Inflammatory macrophage treated with lipopolysaccharide for 1 hour (primary cell): ENCODE results near the gene MCAM.
A peak's percentile ranks its signal among the peaks of the same experiment; 100 is the strongest.

ENCODE experiments used
- DNase-seq, 2 donors: peaks; one replicate each; pipeline ENCODE4 v3.0.0-alpha.2; 2020 to 2022

Gene MCAM

DNA sequence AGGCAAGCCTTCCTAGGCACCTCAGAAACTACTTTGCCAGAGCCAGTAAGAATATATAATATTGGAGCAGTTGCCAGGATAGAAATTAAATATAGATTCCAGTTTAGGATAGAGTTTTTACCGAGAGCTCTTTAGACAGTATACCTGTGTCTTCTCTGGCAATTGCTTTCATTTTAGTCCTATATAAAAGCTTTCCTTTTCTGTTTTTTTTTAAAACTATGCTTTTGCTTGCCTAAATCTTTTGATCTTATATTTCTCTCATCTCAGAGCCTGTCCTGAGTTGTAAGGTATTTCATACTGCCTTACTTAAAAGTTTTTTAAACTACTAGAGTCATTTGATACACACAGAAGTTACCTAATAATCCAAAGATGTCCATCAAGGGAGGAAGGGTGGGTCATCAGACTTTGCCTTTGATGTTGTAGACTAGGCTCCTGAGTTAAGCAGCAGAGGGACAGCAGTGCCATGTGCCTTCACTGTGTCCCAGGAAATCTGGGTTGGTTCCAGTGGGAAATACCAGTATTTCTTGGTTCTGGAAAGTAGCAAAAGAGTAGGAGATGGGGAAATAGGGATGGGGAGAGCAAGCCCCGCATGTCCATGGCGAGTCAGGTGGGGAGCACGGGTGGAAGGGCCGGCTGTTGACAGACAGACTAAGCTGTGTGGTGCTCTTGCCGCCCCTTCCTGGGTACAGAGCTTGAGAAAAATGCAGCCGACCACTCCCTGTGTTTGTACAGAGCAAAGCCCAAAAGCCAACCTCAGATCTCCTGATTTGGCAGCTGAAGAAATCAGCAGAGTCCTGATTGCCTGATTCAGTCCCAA is 11.2 kb downstream of the MCAM start:
- peak; percentile 3 to 64 for DNase-seq

DNA sequence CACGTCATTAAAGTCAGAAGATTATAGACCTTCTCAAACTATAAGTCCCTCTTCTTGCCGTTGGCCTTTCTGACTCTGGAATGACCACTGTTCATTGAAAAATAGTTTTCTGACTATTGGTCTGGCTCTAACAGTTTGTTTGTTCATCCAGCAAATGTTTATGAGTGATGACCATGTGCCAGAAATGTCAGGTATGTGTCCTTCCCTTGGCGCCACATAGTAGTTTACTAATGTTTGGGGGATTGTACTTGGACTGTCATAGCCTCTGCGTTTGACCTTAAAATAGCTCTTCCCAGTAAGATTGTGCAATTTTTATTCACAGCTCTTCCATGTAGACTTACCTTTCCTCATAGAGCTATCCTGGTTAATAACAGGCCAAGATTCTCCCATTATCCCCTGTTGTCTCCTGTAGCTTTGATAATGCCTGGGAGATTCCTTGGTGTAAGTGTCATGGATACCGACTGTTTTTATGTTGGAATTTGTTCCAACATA is 13.7 kb downstream of the MCAM start:
- no peak for DNase-seq

DNA sequence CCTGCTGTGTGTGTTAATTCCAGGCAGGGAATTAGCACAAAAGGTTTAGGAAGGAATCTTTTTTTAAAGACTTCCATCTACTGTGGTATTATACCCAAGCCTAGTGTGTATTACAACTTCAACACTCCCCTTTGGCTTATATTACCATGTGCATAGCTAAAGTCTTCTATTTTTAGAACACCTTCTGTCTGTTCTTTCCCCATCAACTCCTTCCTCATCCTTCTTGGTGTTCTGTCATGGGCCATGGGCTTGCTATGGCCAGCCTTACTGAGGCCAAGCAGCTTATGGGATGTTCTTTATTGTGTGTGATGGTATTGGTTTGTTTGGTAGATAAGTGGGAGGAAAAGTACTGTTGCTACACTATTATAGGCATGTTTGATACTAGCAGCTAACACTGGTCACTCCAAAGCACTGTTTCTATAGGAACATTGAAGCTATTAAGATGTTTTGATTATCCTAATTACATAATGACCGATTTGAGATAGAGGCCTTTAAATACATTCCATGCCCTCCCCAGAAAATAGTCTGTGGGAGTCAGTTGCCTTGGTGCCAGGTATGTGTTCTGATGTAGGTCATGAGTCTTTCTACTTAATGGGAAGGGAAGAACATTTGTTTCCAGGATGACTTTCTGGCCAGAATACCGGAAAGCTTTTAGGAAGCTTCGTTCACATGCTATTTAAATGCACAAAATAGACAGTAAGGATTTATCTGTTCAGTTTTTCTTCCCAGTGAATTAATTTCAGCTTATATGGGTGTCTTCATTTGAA is 16.5 kb downstream of the MCAM start:
- no peak for DNase-seq

DNA sequence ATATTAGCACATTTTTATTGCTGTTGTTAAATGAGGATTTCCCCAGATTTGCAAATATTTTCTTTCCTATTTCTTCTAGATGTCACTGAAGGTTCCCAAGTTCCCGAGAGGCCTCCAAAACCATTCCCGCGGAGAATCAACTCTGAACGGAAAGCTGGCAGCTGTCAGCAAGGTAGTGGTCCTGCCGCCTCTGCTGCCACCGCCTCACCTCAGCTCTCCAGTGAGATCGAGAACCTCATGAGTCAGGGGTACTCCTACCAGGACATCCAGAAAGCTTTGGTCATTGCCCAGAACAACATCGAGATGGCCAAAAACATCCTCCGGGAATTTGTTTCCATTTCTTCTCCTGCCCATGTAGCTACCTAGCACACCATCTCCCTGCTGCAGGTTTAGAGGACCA is 17.5 kb downstream of the MCAM start:
- no peak for DNase-seq

DNA sequence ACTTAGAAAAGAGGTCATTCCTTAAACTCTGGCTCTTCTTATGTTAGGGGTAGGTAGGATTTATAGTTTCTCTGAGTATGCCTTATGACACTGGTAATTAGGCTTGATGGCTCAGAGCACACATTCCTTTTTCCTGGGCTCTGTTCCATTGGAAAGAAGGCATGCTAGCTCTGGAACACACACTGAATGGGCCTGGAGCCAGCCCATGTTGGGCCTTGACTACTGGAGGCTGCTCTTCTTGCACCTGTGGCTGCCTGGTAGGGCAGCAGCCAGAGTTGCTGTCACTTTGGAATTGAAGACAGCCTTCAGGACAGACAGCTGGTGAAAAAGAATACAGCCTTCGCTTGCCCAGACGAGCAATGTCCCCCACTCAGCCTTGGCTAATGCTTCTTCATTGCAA is 18.2 kb downstream of the MCAM start:
- no peak for DNase-seq

DNA sequence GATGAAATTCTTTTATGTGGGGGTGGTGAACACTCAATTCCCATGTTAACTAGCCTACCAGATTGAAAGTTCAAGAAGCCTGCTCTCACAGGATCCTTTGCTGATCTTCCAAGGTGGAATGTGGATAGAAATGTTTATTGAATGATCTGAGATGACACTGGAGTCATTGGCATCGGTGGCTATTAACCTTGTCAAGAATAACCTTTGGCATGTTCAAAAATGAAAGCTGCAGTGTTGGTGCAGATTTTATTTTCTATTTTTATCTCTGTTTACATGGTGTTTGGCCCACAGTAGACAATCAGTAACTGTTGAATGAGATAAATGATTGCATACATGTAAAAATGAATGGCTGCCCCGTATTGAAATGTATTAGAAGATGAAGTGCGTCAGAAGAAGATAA is 19.0 kb downstream of the MCAM start:
- DNase-seq: no peak

DNA sequence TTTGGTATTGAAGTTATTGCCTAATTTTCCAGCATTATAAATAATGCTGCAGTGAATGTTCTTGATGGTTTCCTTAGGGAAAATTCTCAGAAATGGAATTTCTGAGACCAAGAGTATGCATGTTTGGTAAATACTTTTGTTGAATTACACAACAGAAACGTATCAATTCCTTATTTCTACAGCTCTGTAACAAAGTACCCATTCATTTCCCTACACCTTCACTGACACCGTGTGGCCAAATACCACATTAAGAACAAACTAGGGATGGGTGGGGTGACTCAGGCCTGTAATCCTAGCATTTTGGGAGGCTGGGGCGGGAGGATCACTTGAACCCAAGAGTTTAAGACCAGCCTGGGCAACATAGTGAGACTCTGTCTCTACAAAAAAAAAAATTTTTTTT is 21.8 kb downstream of the MCAM start:
- no peak for DNase-seq

DNA sequence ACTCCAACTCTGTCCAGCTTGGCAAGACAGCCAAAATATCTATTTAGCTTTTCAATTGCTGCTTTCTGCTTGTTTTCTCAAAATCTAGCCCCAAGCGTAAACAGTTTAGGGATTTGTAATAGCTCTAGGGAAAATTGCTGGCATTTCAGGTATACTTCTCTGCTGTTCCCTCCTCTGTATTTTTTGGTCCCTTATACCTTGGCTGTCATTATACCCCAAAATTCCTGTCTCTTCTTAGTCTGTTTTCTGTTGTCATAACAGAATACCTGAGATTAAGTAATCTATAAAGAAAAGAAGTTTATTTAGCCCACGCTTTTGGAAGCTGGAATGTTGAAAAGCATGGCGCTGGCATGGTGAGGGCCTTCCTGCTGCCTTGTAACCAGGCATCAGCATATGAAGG is 23.5 kb downstream of the MCAM start:
- no peak for DNase-seq

DNA sequence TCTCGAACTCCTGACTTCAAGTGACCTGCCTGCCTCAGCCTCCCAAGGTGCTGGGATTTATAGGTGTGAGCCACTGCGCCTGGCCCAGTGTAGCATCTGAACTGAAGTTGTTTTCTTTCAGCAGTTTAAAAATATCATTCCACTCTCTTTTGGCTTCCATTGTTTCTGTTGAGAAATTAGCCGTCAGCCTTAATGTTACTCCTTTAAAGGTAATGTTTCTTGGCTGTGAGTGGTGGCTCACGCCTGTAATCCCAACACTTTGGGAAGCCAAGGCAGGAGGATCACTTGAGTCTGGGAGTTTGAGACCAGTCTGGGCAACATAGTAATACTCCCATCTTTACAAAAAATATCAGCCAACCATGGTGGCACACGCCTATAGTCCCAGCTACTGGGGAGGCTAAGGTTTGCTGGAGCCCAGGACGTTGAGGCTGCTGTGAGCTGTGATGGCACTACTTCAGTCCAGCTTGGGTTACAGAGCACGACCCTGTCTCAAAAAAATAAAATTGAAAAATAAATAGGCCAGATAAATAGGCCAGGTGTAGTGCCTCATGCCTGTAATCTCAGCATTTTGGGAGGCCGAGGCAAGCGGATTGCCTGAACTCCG is 25.9 kb downstream of the MCAM start:
- no peak for DNase-seq

DNA sequence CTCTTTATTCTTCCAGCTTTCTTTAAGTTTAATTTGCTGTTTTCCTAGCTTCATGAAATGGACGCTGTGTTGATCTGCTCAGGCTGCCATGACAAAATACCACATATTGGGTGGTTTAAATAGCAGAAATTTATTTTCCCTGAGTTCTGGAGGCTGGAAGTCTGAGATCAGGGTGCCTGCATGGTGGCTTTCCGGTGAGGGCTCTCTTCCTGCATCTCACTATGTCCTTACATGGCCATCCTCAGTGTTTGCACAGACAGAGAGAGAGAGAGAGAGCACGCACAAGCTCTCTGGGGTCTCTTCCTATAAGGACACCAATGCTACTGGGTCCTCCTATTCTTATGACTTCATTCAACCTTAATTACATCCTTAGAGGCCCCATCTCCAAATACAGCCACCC is 28.7 kb downstream of the MCAM start:
- no peak for DNase-seq

DNA sequence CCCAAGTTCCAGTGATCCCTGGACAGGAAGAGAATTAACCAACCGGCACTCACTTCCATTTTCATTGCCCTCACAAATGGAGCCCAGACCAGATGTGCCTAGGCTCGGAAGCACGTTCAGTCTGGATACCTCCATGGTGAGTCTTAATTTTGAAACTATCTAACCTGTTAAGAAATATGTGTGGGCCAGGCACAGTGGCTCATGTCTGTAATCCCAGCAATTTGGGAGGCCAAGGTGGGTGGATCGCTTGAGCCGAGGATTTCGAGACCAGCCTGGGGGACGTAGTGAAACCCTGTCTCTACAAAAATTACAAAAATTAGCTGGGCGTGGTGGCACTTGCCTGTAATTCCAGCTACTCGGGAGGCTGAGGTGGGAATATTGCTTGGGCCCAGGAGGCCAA is 31.5 kb downstream of the MCAM start:
- no peak for DNase-seq

DNA sequence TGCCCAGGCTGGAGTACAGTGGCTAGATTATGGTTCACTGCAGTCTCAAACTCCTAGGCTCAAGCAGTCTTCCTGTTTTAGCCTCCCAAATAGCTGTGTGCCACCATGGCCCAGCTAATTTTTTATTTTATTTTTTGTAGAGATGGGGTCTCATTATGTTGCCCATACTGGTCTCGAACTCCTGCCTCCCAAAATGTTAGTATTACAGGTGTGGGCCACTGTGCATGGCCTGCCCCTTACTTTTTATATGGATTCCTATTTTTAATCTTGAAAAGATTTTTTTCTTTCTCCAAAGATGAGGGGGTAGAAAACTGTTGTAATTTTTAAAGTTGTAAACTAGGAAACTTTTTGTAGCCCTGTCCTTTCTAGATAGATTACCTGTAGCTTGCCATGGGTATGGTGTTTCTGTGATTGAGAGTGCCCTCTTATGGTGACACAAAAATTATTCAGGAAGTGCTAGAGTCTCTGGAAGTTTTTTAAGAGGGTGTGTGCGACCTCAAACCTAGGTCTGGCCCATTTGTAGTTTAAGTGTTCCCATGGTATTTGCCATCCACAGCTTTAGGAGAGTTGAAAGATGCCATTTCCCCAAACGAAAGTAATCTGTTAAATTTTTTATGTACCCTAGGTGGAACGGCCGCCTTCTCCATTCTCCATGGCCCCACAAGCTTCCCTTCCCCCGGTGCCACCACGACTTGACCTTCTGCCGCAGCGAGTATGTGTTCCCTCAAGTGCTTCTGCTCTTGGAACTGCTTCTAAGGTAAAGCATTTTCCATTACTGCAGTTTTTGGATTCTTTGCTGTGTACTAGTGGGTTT is 32.4 kb downstream of the MCAM start:
- DNase-seq: peak in 1 of 2 donors; percentile 23

DNA sequence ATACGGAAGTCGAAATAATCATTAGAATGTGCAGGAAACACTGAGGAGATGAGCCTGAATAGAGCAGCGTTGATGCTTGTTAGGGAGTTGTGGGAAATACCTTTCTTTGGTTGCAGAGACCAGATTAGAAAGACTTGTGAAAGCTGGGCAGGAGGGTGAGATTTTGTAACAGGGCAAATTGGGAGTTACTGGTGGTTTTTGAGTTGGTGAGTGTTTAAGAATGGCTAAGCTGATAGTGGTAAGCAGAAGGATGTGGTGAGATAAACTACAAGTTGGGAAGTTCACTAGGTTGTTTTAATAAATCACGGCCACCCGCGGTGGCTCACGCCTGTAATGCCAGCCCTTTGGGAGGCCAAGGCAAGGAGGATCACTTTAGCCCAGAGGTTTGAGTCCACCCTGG is 34.4 kb downstream of the MCAM start:
- DNase-seq: no peak

DNA sequence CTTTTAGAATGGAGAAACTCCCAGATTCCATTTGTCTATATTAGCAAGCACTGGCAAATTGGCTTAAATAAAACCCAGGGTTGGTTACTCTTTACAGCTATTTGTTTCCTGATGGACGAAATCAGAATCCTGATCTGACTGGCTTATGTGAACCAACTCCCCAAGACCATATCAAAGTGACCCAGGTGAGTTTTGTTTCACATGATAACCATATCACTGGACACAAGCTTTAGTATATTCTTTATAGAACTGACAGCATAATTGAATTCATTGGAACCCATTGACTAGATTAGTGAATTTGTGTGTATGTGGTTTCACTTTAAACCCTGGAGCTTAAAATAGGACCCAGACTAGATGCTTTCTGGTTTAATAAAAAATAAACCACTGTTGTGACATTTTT is 39.3 kb downstream of the MCAM start:
- DNase-seq: no peak

DNA sequence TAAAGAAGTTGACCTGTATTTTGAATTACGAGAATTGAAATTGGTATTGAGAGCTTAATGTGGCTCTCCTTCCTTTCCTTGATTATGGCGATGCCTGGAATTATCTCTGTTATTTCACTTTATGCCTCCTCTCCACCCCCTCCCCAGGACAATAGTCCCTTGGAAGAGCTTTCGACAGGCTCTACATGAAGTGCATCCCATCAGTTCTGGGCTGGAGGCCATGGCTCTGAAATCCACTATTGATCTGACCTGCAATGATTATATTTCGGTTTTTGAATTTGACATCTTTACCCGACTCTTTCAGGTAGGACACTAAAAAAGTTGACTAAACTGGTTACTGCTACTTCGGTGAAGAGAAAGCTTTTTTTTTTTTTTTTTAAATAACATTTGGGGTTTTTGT is 43.2 kb downstream of the MCAM start:
- no peak for DNase-seq

DNA sequence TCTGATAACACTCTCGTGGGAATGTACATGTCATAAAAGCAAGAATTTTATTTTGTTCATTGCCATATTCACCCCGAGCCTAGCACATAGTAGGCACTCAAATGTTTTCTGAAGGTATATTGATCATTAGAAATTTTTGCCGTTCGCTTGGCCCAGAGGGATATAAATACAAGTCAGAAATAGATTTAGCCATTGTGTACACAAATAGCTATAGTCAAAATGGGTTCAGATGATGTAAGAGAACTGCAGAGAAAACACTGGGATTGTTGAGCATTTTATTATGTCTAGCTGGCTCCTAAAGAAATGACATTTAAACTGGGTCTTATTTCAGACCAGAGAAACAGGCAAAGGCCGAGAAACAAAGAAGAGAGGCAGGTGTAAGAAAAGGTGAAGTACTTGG is 49.3 kb downstream of the MCAM start:
- DNase-seq: no peak

DNA sequence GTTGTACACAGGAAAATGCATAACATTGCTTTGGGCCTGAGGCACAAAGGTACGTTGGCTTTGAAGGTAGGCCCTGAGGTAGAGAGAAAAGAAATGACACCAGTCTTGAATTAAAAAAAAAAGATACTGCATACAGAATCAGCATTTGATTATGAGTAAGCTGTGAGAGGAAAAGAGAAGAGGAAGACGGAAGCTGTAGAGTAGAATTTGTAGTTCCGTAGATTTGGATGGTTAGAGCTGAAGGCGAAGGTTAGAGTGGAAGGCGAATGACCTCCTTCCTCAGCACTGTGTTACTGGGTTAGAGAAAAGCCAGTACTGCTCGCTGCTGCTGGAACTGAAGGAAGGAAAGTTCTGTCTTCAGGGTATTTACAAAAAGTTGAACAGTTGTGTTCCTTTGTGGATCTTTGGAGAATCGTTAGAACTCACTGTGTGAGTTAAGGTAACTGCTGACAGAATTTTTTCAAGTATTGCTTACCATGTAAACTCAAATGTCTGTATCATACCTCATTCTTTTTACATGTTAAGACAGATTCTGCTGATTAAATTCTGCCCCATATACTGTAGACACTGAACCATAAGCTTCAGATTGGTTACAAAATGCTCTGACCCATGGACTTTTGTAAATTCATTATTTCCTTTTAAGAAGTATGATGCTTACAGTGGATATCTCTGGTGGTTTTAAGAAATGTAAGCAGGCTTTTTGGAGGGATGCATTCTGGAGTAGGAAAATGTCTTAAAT is 50.2 kb downstream of the MCAM start:
- DNase-seq: peak in 1 of 2 donors; percentile 25

DNA sequence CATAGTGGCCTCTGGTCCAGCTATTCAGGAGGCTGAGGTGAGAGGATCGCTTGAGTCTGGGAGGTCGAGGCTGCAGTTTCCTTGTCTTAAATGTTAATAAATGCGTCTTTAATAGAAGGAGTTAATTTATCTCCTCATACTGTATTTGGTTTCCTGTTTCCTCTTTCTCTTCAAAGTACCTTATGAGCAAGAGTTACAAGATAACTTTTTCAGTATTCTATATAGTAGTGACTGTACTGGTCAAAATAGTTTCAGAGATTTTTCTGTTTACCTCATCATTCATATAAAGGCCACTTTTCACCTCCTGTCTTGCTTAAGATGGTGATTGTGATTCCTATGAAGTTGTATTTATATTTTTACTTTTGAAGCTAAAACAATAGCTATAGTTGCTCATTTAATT is 50.9 kb downstream of the MCAM start:
- no peak for DNase-seq

DNA sequence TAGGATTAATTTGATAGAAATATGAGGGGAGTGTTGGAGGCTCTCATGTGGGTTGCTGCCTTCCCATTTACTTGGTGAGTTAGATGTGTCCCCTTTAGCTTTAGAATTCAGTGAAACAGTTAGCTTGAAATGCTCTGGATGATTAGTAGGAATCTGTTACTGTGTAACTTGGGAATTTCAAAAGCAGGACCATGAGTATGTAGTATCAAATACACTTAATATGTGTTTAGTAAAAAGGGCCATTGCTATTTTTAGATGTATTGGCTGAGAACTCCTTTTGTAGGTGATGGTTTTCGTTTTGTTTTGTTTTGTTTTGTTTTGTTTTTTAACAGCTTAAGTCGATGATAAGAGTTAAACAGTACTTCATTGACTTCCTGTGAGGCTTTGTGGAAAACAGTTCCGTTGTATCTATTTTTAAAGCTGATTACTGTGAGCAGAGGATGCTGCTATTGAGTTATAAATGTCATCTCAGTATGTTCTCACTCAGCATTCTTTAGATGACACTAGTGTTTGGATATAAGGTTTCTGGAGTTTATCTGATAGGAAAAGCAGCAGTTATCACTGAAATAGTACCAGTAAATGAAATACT is 53.5 kb downstream of the MCAM start:
- no peak for DNase-seq

DNA sequence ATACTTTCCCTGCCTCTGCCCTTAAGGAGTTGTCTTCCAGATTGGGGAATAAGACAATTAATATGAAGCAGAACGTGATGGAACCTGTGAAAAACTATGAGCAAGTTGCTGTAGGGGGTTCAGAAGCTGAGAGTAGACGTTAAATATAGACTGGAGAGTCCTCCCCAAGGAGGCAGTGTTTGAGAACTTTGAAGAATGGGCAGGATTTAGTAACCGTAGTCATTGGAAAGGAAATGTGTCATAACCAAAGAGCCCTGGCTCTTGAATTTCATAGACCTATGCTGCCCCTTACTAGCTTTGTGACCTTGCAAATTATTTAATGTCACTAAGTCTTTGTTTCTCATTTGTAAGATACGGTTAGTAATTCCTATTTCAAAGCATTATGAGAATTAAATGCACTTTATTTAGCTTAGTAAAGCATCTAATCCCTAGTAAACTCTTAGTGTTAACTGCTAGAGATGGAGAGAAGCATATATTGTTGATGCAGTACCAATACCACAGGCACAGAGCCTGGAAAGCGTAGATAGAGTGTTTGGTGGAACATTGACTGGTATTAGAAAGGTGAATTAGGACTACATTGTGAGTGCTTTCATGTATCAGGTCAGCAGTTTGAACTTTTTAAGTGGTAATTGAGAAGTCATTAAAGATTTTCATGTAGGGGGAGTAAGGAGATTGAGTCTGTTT is 54.1 kb downstream of the MCAM start:
- DNase-seq: peak in 1 of 2 donors; percentile 42

DNA sequence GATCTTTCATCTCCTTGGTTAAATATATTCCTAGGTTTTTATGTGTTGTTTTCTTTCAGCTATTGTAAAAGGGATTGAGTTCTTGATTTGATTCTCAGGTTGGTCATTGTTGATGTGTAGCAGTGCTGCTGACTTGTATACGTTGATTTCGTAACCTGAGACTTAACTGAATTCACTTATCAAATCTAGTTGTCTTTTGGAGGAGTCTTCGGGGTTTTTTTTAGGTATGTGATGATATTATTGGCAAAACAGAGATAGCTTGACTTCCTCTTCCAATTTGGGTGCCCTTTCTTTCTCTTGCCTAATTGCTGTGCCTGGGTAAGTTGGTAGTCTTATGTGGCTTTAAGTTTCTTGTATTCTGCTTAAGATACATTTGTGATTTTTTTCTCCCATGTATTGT is 57.9 kb downstream of the MCAM start:
- DNase-seq: peak in 1 of 2 donors; percentile 17
